AG04450 (cell line): Measurements from ENCODE around the gene KIF25. TPM values are rescaled to one million over a fixed set of nuclear protein-coding genes. Genes with fewer than 3 reads are reported as not detected.

Experiments
- CTCF ChIA-PET: fragments of 300-600, 350-600 bp; formaldehyde crosslinking; extraction: SDS; loops from one replicate; lab custom pipeline; 2022; ENCODE audit warnings: antibody characterized with exemption, inconsistent platforms; lab: Charles Lee
- POLR2A ChIA-PET: fragments of 350-600 bp; formaldehyde crosslinking; extraction: SDS; loops from one replicate; lab custom pipeline; 2021; ENCODE audit warnings: antibody characterized with exemption, inconsistent platforms; lab: Yijun Ruan, JAX
- DNase-seq: peaks from one replicate; pipeline ENCODE4 v3.0.0-alpha.2; 2011; ENCODE audit warnings: low read depth, low spot score
- H3K27ac ChIP-seq: one replicate; pipeline ENCODE4 v1.5.1; 2012; ENCODE audit warnings: low read depth, low read length, control low read depth
- H3K27me3 ChIP-seq: one replicate; pipeline ENCODE4 v1.6.0; 2012; ENCODE audit warnings: low read length; ENCODE audit not compliant: control insufficient read depth, insufficient read depth
- H3K4me3 ChIP-seq: 2 replicates; pipeline ENCODE4 v1.5.1; 2011; ENCODE audit warnings: mild to moderate bottlenecking, low read depth, low read length, control low read depth
- H3K9me3 ChIP-seq: 2 replicates; pipeline ENCODE4 v1.5.1; 2012; ENCODE audit warnings: low read length; ENCODE audit not compliant: control insufficient read depth, insufficient read depth
- polyA plus RNA-seq: library from polyadenylated mRNA; depleted of rRNA; stranded (reverse); fragments of >200 nt; gene quantifications from 2 replicates; pipeline ENCODE4 v1.2.3, GENCODE V29; 2011
- TF ChIP-seq, protein P1 (sequence below): IDR thresholded peaks from 2 replicates; pipeline ENCODE4 v1.5.1; 2011; ENCODE audit warnings: low read depth, low read length, control low read depth, inconsistent platforms

Gene KIF25
- polyA plus RNA-seq, 1 experiment = not detected

DNA sequence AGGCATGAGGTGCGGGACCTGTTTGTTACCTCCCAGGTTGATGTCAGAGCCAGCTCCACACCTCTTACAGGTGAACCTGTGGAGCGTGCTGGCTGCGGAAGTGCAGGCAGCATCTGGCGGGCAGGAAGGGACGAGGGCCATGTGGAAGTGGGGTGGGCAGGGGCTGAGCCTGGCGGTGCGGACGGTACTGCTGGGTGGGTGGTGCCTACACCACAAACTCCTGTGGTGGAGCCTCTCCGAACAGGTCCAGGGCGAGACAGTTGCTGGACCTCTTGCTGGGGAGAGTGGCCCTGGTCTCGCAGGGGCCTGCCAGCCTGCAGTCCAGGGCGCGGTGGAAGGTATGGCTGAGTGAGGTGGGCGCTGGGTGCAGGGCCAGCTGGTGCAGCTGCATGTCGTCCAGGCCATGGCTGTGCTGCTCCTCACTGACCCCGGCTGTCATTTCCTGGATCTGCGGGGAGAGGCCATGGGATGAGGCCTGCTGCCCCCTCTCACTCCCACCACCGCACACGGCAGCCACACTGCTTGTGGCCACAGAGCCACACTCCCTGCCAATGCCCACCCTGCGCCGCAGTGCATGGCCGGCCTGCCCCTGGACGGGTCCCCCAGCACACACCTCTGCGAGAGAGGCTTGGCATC is 59.5 kb downstream of the KIF25 start:
- Histone ChIP-seq H3K27me3 (no peaks in the 10 kb centered on the region), H3K27ac (no peak overlapping the region), H3K4me3 (no peak overlapping the region), H3K9me3 (peaks cover 37% of the 10 kb centered on the region; the same call in 1 of the 2 replicates)
- CTCF ChIA-PET = no interaction called here
- TF ChIP-seq, protein P1, sequence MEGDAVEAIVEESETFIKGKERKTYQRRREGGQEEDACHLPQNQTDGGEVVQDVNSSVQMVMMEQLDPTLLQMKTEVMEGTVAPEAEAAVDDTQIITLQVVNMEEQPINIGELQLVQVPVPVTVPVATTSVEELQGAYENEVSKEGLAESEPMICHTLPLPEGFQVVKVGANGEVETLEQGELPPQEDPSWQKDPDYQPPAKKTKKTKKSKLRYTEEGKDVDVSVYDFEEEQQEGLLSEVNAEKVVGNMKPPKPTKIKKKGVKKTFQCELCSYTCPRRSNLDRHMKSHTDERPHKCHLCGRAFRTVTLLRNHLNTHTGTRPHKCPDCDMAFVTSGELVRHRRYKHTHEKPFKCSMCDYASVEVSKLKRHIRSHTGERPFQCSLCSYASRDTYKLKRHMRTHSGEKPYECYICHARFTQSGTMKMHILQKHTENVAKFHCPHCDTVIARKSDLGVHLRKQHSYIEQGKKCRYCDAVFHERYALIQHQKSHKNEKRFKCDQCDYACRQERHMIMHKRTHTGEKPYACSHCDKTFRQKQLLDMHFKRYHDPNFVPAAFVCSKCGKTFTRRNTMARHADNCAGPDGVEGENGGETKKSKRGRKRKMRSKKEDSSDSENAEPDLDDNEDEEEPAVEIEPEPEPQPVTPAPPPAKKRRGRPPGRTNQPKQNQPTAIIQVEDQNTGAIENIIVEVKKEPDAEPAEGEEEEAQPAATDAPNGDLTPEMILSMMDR = no peak
- POLR2A ChIA-PET = no interaction called here
- DNase-seq = no peak

DNA sequence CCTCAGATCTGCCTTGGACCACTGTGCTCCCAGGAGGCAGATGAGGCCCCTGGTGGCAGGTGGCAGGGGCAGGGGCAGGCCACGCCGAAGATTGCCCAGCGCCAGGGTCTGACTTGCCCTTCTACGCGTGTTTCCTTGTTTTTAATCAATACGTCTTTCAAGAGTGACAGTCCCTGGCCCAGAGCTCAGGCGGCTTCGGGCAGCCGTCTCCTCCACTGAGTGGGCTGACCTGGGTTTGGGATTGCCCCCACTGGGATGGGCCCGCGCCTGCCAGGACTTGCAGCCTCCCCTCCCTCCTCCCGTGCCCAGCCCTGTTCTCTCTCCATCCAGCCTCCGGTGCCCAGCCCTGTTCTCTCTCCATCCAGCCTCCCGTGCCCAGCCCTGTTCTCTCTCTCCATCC is 60.4 kb downstream of the KIF25 start:
- DNase-seq = no peak
- ChIA-PET CTCF (no interaction called here), POLR2A (no interaction called here)
- no peak overlapping the region for H3K27ac ChIP-seq
- TF ChIP-seq, protein P1 = no peak
- H3K4me3 ChIP-seq = no peak overlapping the region
- H3K27me3 ChIP-seq = no peaks in the 10 kb centered on the region
- peaks cover 36% of the 10 kb centered on the region; the same call in 1 of the 2 replicates for H3K9me3 ChIP-seq

DNA sequence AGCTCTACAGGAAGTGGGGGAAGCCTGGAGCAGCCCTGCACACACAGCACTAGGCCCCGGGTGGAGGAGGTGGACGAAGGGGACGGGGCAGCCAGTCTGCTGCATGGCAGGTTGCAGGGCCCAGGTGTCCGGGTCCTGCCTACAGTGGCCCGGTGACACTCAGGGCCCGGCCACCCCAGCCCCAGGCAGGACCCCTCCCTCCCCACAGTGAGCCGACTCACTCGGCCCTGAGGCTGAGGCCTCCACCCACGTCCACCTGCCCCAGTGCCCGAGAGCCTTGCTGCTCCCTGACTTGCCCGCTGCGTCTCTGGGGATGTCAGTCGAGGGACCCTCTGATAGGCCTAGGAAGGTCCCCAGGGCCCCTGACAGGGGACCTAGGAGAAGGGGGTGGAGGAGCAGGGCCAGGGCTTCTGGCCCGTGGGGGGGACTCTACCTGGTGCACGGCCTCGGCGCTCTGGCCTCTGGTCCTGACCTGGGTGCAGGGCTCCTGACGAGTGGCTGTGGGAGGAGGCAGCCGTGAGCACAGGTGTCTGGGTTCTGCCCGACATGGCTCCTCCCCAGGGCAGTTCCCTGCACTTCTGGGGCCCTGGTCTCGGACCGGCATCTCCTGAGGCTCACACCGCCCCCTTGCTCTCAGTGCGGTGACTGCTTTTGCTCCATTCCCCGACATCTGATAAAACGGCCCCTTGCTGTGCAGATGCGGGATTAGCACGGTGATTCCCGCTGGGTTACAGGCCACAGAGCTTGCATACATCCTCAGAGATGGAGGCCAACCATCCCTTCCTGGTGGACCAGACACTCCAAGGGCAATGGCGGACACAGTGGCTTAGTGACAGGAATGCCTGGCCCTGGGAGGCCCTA is 61.5 kb downstream of the KIF25 start:
- peaks cover 47% of the 10 kb centered on the region; the same call in 1 of the 2 replicates for H3K9me3 ChIP-seq
- H3K27ac ChIP-seq = no peak overlapping the region
- ChIA-PET CTCF (no interaction called here), POLR2A (no interaction called here)
- H3K27me3 ChIP-seq = no peaks in the 10 kb centered on the region
- TF ChIP-seq, protein P1 = no peak
- DNase-seq = no peak
- H3K4me3 ChIP-seq = no peak overlapping the region

DNA sequence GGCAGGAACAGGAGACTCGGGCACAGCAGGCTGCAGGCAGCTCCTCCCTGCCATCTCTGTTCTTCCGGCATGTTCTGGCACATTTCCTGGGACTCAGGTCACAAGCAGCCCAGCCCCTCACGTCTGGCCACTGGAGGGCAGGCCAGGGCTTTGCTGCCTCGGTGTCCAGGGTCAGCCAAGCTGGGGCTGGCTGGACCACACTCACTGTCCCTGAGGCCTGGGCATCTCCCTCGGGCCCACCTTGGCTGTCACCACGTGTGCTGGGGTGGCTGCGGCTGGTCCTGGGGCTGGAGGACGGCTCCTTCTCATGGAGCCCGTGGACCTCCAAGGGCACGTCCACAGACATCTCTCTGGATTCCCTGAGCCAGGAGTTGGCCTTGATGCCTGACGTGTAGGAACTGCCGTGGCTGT is 63.1 kb downstream of the KIF25 start:
- Histone ChIP-seq H3K27me3 (no peaks in the 10 kb centered on the region), H3K9me3 (peaks cover 59% of the 10 kb centered on the region; the same call in 1 of the 2 replicates), H3K4me3 (no peak overlapping the region), H3K27ac (no peak overlapping the region)
- POLR2A ChIA-PET = no interaction called here
- peak; percentile 16 for DNase-seq
- CTCF ChIA-PET = interaction anchor here (0.6 to 1.6 kb wide), 8 partner anchors 9 to 149 kb away, joined by 3 to 10 read pairs (median 3); no protein-coding TSS in a partner anchor
- TF ChIP-seq, protein P1 = peak; percentile 57
